ENCODE results near the gene PPP1R2C. TPM values are rescaled to one million over a fixed set of nuclear protein-coding genes. Genes with fewer than 3 reads are reported as not detected.

The PPP1R2C gene
- total and polyA plus RNA-seq, 12 donors, result not detected

GRCh38 chrX:42821803-42822443, 44.0 kb upstream of the PPP1R2C start:
- DNase-seq, result no peak
- H3K27ac ChIP-seq, result no peak overlapping the region
- intact Hi-C loops (cut with DNase I), result no loop called here

GRCh38 chrX:42818151-42818921, 40.4 kb upstream of the PPP1R2C start:
- DNase-seq, result no peak
- Histone ChIP-seq H3K4me1 (replicated peaks in 1 of 2) (no peaks in the 10 kb centered on the region), H3K27me3 (no peaks in the 10 kb centered on the region), H3K27ac (no peak overlapping the region), H3K9me3 (replicated peaks in 1 of 3) (peaks cover 0 to 3% (median 0%) of the 10 kb centered on the region in 3 donors), H3K36me3 (replicated peaks in 1 of 2) (no peaks in the 10 kb centered on the region), H3K4me3 (no peak overlapping the region)
- TF ChIP-seq POLR2A (IDR thresholded peaks at IDR 0.05), result no peak
- no peak for TF ChIP-seq CTCF (IDR thresholded peaks at IDR 0.05)
- intact Hi-C loops (cut with DNase I), result no loop called here
- 78 to 94% (median 87%) methylated on average over 10 to 17 of the region's 17 CpGs for WGBS, 4 donors

More at GRCh38 chrX:42821803-42822443, 44.0 kb upstream of the PPP1R2C start:
- H3K9me3 ChIP-seq (replicated peaks in 1 of 3), result no peaks in the 10 kb centered on the region
- H3K36me3 ChIP-seq (replicated peaks in 1 of 2), result no peaks in the 10 kb centered on the region
- no peaks in the 10 kb centered on the region for H3K27me3 ChIP-seq
- no peak overlapping the region for H3K4me3 ChIP-seq
- TF ChIP-seq POLR2A (IDR thresholded peaks at IDR 0.05) (no peak), CTCF (IDR thresholded peaks at IDR 0.05) (no peak)
- WGBS, 4 donors, result 83 to 90% (median 86%) methylated on average over 5 to 7 of the region's 7 CpGs
- no peaks in the 10 kb centered on the region for H3K4me1 ChIP-seq (replicated peaks in 1 of 2)

GRCh38 chrX:42809569-42809968, 31.6 kb upstream of the PPP1R2C start:
- peaks cover 0 to 3% (median 0%) of the 10 kb centered on the region in 3 donors for H3K9me3 ChIP-seq (replicated peaks in 1 of 3)
- TF ChIP-seq CTCF (IDR thresholded peaks at IDR 0.05), result no peak
- no peak for TF ChIP-seq POLR2A (IDR thresholded peaks at IDR 0.05)
- intact Hi-C loops (cut with DNase I), result no loop called here
- no peak overlapping the region for H3K4me3 ChIP-seq
- H3K27me3 ChIP-seq, result no peaks in the 10 kb centered on the region
- H3K36me3 ChIP-seq (replicated peaks in 1 of 2), result no peaks in the 10 kb centered on the region
- H3K4me1 ChIP-seq (replicated peaks in 1 of 2), result no peaks in the 10 kb centered on the region
- WGBS, 4 donors, result 37 to 48% (median 42%) methylated on average over 2 of the region's 2 CpGs
- H3K27ac ChIP-seq, result no peak overlapping the region
- peak in 1 of 7 donors; percentile 1 for DNase-seq

- no peak for TF ChIP-seq POLR2A (IDR thresholded peaks at IDR 0.05)
- no peak for TF ChIP-seq CTCF (IDR thresholded peaks at IDR 0.05)
- Histone ChIP-seq H3K4me3 (no peak overlapping the region), H3K27me3 (no peaks in the 10 kb centered on the region), H3K9me3 (replicated peaks in 1 of 3) (no peaks in the 10 kb centered on the region), H3K36me3 (replicated peaks in 1 of 2) (no peaks in the 10 kb centered on the region), H3K4me1 (replicated peaks in 1 of 2) (no peaks in the 10 kb centered on the region), H3K27ac (no peak overlapping the region)
- WGBS, 4 donors, result 95 to 100% (median 96%) methylated on average over 1 of the region's 1 CpG
- DNase-seq, result no peak
- intact Hi-C loops (cut with DNase I), result no loop called here
These were observed 29.4 kb upstream of the PPP1R2C start for GRCh38 chrX:42807393-42807792.

All from adrenal gland (tissue), 12 donors.